Tibial nerve (tissue), 4 donors: Measurements from ENCODE around the gene ATP5F1A. TPM values are rescaled to one million over a fixed set of nuclear protein-coding genes. Genes with fewer than 3 reads are reported as not detected.
A peak's percentile ranks its signal among the peaks of the same experiment; 100 is the strongest.

Experiments used
- DNase-seq, 2 donors: peaks; one replicate each; pipeline ENCODE4 v3.0.0-alpha.2; 2019; ENCODE audit warnings: low spot score in 2 of 2
- H3K27ac ChIP-seq, 4 donors: fragments of 200-600 bp; sonication (generic) in 3 of 4; one replicate each; pipeline ENCODE4 v1.5.1; 2017 to 2019; ENCODE audit warnings: mild to moderate bottlenecking in 1 of 4
- H3K27me3 ChIP-seq, 2 donors: fragments of 200-600 bp; sonication (generic) in 1 of 2; one replicate each; pipeline versions ENCODE4 v1.5.1 to v1.6.0; 2017 to 2019
- H3K36me3 ChIP-seq, 3 donors: fragments of 200-600 bp; sonication (generic); one replicate each; pipeline ENCODE4 v1.5.1; 2018 to 2019
- H3K4me1 ChIP-seq, 4 donors: fragments of 200-600 bp; sonication (generic) in 3 of 4; one replicate each; pipeline ENCODE4 v1.5.1; 2017 to 2019
- H3K4me3 ChIP-seq, 4 donors: fragments of 200-600 bp; sonication (generic) in 3 of 4; one replicate each; pipeline ENCODE4 v1.5.1; 2017 to 2019; ENCODE audit warnings: mild to moderate bottlenecking in 1 of 4, moderate library complexity in 1 of 4
- H3K9me3 ChIP-seq, 4 donors: fragments of 200-600 bp; sonication (generic) in 3 of 4; one replicate each; pipeline ENCODE4 v1.5.1; 2017 to 2019
- EP300 ChIP-seq, 2 donors: sonication (generic); formaldehyde crosslinking; IDR thresholded peaks; one replicate each; pipeline ENCODE4 v1.6.1; 2017; ENCODE audit warnings: antibody characterized with exemption in 2 of 2, mild to moderate bottlenecking in 1 of 2
- POLR2A ChIP-seq, 2 donors: fragments of 450-650 bp; IDR thresholded peaks; one replicate each; pipeline ENCODE4 v1.6.1; 2017; ENCODE audit warnings: antibody characterized with exemption in 2 of 2, mild to moderate bottlenecking in 2 of 2, moderate library complexity in 2 of 2
- WGBS, 2 donors: methylation state at CpG; one replicate each; pipeline ENCODE4 v1.1.5; 2018; 5-methylcytosine and 5-hydroxymethylcytosine counted together
- total RNA-seq, 4 donors: library from RNA; depleted of rRNA; stranded (reverse); fragments of >200 nt; gene quantifications; one replicate each; pipeline ENCODE4 v1.1.0, GENCODE V29; 2016
- TF ChIP-seq, protein P1 (sequence below), 5 experiments: fragments of 200-600 bp in 3 of 5; fragments of 450-650 bp in 2 of 5; sonication (generic) in 3 of 5; IDR thresholded peaks; one replicate each; pipeline ENCODE4 v1.5.1; 2016 to 2019; ENCODE audit warnings: antibody characterized with exemption in 5 of 5, mild to moderate bottlenecking in 3 of 5, moderate library complexity in 2 of 5

The ATP5F1A gene
- total RNA-seq, 4 donors from 2014 or later, result 248 to 381 (median 315) TPM

- H3K27me3 ChIP-seq, result no peaks in the 10 kb centered on the region
- H3K4me3 ChIP-seq, result no peak overlapping the region
- peaks cover 0 to 52% (median 0%) of the 10 kb centered on the region in 3 donors for H3K36me3 ChIP-seq
- no peaks in the 10 kb centered on the region for H3K9me3 ChIP-seq
- peaks cover 0 to 11% (median 5%) of the 10 kb centered on the region in 4 donors for H3K4me1 ChIP-seq
- WGBS, 2 donors, result 86 to 92% methylated on average over 5 of the region's 5 CpGs
- no peak for DNase-seq
- H3K27ac ChIP-seq, result no peak overlapping the region
- TF ChIP-seq, protein P1, sequence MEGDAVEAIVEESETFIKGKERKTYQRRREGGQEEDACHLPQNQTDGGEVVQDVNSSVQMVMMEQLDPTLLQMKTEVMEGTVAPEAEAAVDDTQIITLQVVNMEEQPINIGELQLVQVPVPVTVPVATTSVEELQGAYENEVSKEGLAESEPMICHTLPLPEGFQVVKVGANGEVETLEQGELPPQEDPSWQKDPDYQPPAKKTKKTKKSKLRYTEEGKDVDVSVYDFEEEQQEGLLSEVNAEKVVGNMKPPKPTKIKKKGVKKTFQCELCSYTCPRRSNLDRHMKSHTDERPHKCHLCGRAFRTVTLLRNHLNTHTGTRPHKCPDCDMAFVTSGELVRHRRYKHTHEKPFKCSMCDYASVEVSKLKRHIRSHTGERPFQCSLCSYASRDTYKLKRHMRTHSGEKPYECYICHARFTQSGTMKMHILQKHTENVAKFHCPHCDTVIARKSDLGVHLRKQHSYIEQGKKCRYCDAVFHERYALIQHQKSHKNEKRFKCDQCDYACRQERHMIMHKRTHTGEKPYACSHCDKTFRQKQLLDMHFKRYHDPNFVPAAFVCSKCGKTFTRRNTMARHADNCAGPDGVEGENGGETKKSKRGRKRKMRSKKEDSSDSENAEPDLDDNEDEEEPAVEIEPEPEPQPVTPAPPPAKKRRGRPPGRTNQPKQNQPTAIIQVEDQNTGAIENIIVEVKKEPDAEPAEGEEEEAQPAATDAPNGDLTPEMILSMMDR (IDR thresholded peaks at IDR 0.05), result no peak
- TF ChIP-seq POLR2A (IDR thresholded peaks at IDR 0.05), result no peak
- no peak for TF ChIP-seq EP300 (IDR thresholded peaks at IDR 0.05)
Observed at GRCh38 chr18:46109386-46109785, 11.3 kb upstream of the ATP5F1A start.

- Histone ChIP-seq H3K4me1 (peaks cover 0 to 18% (median 5%) of the 10 kb centered on the region in 4 donors), H3K36me3 (peaks cover 0 to 22% (median 0%) of the 10 kb centered on the region in 3 donors), H3K4me3 (peak within 1 kb of the TSS; percentile 56 to 97 (median 82)), H3K27me3 (no peaks in the 10 kb centered on the region), H3K9me3 (no peaks in the 10 kb centered on the region), H3K27ac (peak within 1 kb of the TSS; percentile 31 to 90 (median 83))
- WGBS, 2 donors, result 0 to 1% methylated on average over 51 to 56 of the region's 57 CpGs
- TF ChIP-seq POLR2A (IDR thresholded peaks at IDR 0.05) (peak; percentile 47 to 72), EP300 (IDR thresholded peaks at IDR 0.05) (peak; percentile 33 to 74)
- TF ChIP-seq, protein P1 (IDR thresholded peaks at IDR 0.05), result peak in 1 of 5 experiments; percentile 16
- peak; percentile 90 to 91 for DNase-seq
Observed at GRCh38 chr18:46104128-46104911, 6.2 kb upstream of the ATP5F1A start, which contains the start of gene HAUS1. TSS of gene HAUS1 (plus strand) at chr18:46104385. CDS start at chr18:46104412, 27 bp downstream.

DNA sequence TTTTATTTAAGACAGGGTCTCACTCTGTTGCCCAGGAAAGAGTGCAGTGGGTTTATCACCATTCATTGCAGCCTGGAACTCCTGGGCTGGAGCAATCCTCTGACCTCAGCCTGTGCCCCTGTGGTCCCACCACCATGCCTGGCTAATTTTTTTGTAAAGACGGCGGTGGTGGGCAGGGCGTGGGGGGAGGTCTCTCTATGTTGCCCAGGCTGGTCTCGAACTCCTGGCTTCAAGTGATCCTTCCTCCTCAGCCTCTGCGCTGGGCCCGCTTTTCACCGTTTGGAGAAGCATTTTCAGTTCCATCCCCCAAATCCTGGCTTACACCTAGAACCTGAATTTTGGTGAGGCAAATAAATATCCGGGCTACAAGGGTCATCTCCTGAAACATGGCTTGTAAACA, 1.4 kb upstream of the ATP5F1A start:
- Histone ChIP-seq H3K4me3 (no peak overlapping the region), H3K36me3 (peaks cover 0 to 5% (median 0%) of the 10 kb centered on the region in 3 donors)
- WGBS, 2 donors, result 96% methylated on average over 8 of the region's 8 CpGs

DNA sequence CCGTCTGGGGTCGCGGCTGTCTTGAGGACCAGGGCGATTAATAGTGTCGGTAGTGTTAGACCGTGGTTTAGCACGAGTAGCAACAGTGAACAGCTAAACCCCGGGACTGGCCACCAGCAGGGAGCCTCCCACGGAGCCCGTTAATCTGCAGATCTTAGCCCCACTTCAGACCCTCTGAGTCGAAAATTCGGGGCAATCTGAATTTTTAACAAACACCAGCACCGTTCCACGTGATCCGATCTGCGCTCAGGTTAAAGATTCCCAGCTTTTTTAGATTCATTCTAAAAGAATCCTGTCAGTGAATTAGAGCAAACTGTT, 479 bp upstream of the ATP5F1A start:
- no peaks in the 10 kb centered on the region for H3K27me3 ChIP-seq
- H3K9me3 ChIP-seq, result no peaks in the 10 kb centered on the region
- WGBS, 2 donors, result 14 to 15% methylated on average over 16 of the region's 16 CpGs
- no peak for DNase-seq
- TF ChIP-seq, protein P1 (IDR thresholded peaks at IDR 0.05), result no peak
- TF ChIP-seq EP300 (IDR thresholded peaks at IDR 0.05), result no peak
- peak overlapping the region; percentile 70 to 92 (median 88) for H3K4me3 ChIP-seq
- H3K27ac ChIP-seq, result peak overlapping the region; percentile 70 to 90 (median 86)
- peaks cover 0 to 14% (median 4%) of the 10 kb centered on the region in 3 donors for H3K36me3 ChIP-seq
- peaks cover 0 to 42% (median 20%) of the 10 kb centered on the region in 4 donors for H3K4me1 ChIP-seq

More for the DNA sequence above, 1.4 kb upstream of the ATP5F1A start:
- DNase-seq, result no peak
- Histone ChIP-seq H3K9me3 (no peaks in the 10 kb centered on the region), H3K4me1 (peaks cover 0 to 41% (median 20%) of the 10 kb centered on the region in 4 donors), H3K27ac (no peak overlapping the region), H3K27me3 (no peaks in the 10 kb centered on the region)
- TF ChIP-seq POLR2A (IDR thresholded peaks at IDR 0.05), result no peak
- TF ChIP-seq EP300 (IDR thresholded peaks at IDR 0.05), result no peak
- TF ChIP-seq, protein P1 (IDR thresholded peaks at IDR 0.05), result no peak

DNA sequence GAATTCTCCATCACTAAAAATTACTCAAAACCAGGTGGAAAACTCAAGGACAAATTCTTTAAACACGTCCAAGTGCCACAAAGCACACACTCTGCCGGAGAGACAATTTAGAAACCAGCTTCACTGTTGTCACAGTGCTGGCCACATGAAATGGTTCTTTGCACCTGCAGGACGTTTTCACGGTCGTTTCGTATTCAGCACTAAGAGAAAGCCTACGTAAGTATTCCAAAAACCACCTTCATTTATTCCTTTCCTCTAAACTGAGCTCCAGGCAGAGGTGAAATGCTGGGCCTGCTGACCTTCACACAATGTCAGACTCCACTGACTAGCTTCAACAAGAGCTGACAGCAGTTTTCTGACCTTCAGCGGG, 680 bp downstream of the ATP5F1A start:
- H3K4me3 ChIP-seq, result peak overlapping the region; percentile 70 to 92 (median 88)
- DNase-seq, result no peak
- H3K27ac ChIP-seq, result peak overlapping the region; percentile 70 to 90 (median 86)
- no peaks in the 10 kb centered on the region for H3K27me3 ChIP-seq
- TF ChIP-seq POLR2A (IDR thresholded peaks at IDR 0.05) (no peak), EP300 (IDR thresholded peaks at IDR 0.05) (no peak)
- TF ChIP-seq, protein P1 (IDR thresholded peaks at IDR 0.05), result no peak
- WGBS, 2 donors, result 1% methylated on average over 8 of the region's 8 CpGs
- no peaks in the 10 kb centered on the region for H3K9me3 ChIP-seq
- peaks cover 0 to 25% (median 14%) of the 10 kb centered on the region in 3 donors for H3K36me3 ChIP-seq
- peaks cover 0 to 49% (median 20%) of the 10 kb centered on the region in 4 donors for H3K4me1 ChIP-seq
